NT2/D1 (cell line): ENCODE data around the gene BOC.

Source experiments
- DNase-seq: peaks from one replicate; pipeline ENCODE4 v3.0.0-alpha.2; 2011; ENCODE audit warnings: low read depth, low spot score
- H3K27me3 ChIP-seq: 2 replicates; pipeline ENCODE4 v1.6.0; 2011; ENCODE audit warnings: mild to moderate bottlenecking; ENCODE audit not compliant: insufficient read length, insufficient read depth
- H3K36me3 ChIP-seq: 2 replicates; pipeline ENCODE4 v1.6.1; 2011; ENCODE audit warnings: mild to moderate bottlenecking, low read length, mixed read lengths; ENCODE audit not compliant: insufficient read depth, insufficient read length
- H3K4me1 ChIP-seq: 2 replicates; pipeline ENCODE4 v1.5.1; 2011; ENCODE audit not compliant: insufficient read depth, insufficient read length
- H3K4me3 ChIP-seq: 2 replicates; pipeline ENCODE4 v1.5.1; 2011; ENCODE audit warnings: low read depth; ENCODE audit not compliant: insufficient read length
- H3K9ac ChIP-seq: 2 replicates; pipeline ENCODE4 v1.6.0; 2011; ENCODE audit warnings: low read depth; ENCODE audit not compliant: insufficient read length
- H3K9me3 ChIP-seq: 2 replicates; pipeline ENCODE4 v1.5.1; 2011; ENCODE audit warnings: mild to moderate bottlenecking, low read length; ENCODE audit not compliant: insufficient read depth
- SUZ12 ChIP-seq: IDR thresholded peaks from 2 replicates; pipeline ENCODE4 v1.6.1; 2011; ENCODE audit not compliant: insufficient read length, insufficient read depth; ENCODE audit errors: extremely low read depth
- YY1 ChIP-seq: IDR thresholded peaks from 2 replicates; pipeline ENCODE4 v1.6.1; 2011; ENCODE audit not compliant: insufficient read length, insufficient read depth
- ZNF274 ChIP-seq: IDR thresholded peaks from 2 replicates; pipeline ENCODE4 v1.6.1; 2011; ENCODE audit warnings: mild to moderate bottlenecking, low read depth, low read length

The BOC gene

DNA sequence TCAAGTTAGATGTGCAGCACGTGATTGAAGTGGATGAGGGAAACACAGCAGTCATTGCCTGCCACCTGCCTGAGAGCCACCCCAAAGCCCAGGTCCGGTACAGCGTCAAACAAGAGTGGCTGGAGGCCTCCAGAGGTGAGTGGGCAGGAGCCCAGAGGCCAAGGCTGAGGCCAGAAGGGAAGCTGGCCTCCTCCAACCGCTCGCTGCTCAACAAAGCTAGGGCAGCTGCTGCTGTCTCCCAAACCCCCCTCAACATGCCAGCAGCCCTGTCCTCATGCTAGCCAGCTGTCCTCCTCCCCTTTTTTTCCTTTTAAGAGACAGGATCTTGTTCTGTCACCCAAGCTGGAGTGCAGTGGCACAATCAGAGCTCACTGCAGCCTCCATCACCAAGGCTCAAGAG lies 57.0 kb downstream of the BOC start:
- H3K27me3 ChIP-seq, result no peaks in the 10 kb centered on the region
- DNase-seq, result no peak
- H3K36me3 ChIP-seq, result no peaks in the 10 kb centered on the region

DNA sequence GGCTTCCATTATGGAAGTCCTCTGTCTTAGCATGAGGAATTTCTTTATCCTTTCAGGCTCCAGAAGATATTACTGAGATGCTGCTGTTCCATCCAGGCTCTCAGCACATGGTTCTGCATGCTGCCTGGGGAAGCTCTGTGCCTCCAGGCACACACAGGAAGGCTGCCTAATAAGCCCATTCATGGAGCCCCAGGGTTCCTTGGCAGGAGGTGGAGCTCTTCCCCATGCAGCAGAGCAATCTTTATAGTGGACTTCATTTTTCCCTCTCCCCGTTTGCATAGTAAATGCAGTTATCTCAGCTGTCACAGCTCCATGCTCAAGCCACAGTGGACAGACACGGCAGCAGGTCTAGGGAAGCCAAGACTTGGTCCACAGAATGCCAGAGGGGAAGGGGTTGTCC lies 57.6 kb downstream of the BOC start:
- Histone ChIP-seq H3K9me3 (no peaks in the 10 kb centered on the region), H3K4me3 (no peak overlapping the region), H3K9ac (no peak overlapping the region), H3K36me3 (no peaks in the 10 kb centered on the region), H3K4me1 (peaks cover 27% of the 10 kb centered on the region), H3K27me3 (no peaks in the 10 kb centered on the region)
- no peak for DNase-seq
- TF ChIP-seq YY1 (no peak), ZNF274 (no peak), SUZ12 (no peak)

More for the DNA sequence above, 57.0 kb downstream of the BOC start:
- H3K9me3 ChIP-seq, result no peaks in the 10 kb centered on the region
- TF ChIP-seq ZNF274, result no peak
- TF ChIP-seq YY1, result no peak
- TF ChIP-seq SUZ12, result no peak
- H3K9ac ChIP-seq, result no peak overlapping the region
- H3K4me1 ChIP-seq, result peaks cover 27% of the 10 kb centered on the region
- no peak overlapping the region for H3K4me3 ChIP-seq

DNA sequence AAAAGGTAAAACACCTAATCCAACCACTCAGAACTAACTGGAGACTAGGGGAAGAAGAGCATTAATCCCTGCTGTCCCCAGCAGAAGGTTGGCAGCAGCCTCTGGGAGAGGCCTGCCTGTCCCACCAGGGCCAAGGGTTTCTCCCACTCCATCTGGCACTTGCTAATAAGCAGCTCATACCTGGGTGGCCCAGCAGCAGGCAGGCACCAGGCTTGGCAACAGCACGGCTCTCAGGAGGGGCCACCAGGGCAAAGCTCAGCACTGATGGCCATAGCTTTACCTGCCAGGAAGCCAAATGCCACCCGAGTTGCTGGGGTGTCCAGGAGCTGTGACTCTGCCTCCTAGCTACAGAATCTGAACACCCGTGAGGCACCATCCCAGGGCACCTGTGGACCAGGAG lies 58.3 kb downstream of the BOC start:
- H3K9me3 ChIP-seq, result no peaks in the 10 kb centered on the region
- no peaks in the 10 kb centered on the region for H3K36me3 ChIP-seq
- DNase-seq, result no peak
- no peak overlapping the region for H3K4me3 ChIP-seq
- TF ChIP-seq ZNF274, result no peak
- no peak for TF ChIP-seq SUZ12
- no peak for TF ChIP-seq YY1
- no peaks in the 10 kb centered on the region for H3K27me3 ChIP-seq
- H3K9ac ChIP-seq, result no peak overlapping the region
- H3K4me1 ChIP-seq, result peaks cover 25% of the 10 kb centered on the region

- H3K36me3 ChIP-seq, result no peaks in the 10 kb centered on the region
- no peak overlapping the region for H3K9ac ChIP-seq
- H3K27me3 ChIP-seq, result no peaks in the 10 kb centered on the region
- H3K9me3 ChIP-seq, result no peaks in the 10 kb centered on the region
- H3K4me3 ChIP-seq, result no peak overlapping the region
- TF ChIP-seq YY1, result no peak
- no peak for TF ChIP-seq ZNF274
- no peak for TF ChIP-seq SUZ12
- DNase-seq, result no peak
- H3K4me1 ChIP-seq, result peaks cover 20% of the 10 kb centered on the region
Measured at GRCh38 chr3:113270068-113270467, 58.7 kb downstream of the BOC start.

- Histone ChIP-seq H3K9me3 (no peaks in the 10 kb centered on the region), H3K4me3 (no peak overlapping the region), H3K36me3 (no peaks in the 10 kb centered on the region), H3K9ac (no peak overlapping the region), H3K4me1 (peaks cover 23% of the 10 kb centered on the region), H3K27me3 (no peaks in the 10 kb centered on the region)
- no peak for DNase-seq
- TF ChIP-seq ZNF274, result no peak
- no peak for TF ChIP-seq SUZ12
- TF ChIP-seq YY1, result no peak
Measured at GRCh38 chr3:113270786-113271185, 59.4 kb downstream of the BOC start.

- Histone ChIP-seq H3K9me3 (no peaks in the 10 kb centered on the region), H3K36me3 (no peaks in the 10 kb centered on the region), H3K9ac (no peak overlapping the region), H3K4me1 (peaks cover 23% of the 10 kb centered on the region), H3K4me3 (no peak overlapping the region), H3K27me3 (no peaks in the 10 kb centered on the region)
- no peak for DNase-seq
- TF ChIP-seq ZNF274, result no peak
- no peak for TF ChIP-seq YY1
- no peak for TF ChIP-seq SUZ12
Measured at GRCh38 chr3:113271189-113271588, 59.8 kb downstream of the BOC start.

DNA sequence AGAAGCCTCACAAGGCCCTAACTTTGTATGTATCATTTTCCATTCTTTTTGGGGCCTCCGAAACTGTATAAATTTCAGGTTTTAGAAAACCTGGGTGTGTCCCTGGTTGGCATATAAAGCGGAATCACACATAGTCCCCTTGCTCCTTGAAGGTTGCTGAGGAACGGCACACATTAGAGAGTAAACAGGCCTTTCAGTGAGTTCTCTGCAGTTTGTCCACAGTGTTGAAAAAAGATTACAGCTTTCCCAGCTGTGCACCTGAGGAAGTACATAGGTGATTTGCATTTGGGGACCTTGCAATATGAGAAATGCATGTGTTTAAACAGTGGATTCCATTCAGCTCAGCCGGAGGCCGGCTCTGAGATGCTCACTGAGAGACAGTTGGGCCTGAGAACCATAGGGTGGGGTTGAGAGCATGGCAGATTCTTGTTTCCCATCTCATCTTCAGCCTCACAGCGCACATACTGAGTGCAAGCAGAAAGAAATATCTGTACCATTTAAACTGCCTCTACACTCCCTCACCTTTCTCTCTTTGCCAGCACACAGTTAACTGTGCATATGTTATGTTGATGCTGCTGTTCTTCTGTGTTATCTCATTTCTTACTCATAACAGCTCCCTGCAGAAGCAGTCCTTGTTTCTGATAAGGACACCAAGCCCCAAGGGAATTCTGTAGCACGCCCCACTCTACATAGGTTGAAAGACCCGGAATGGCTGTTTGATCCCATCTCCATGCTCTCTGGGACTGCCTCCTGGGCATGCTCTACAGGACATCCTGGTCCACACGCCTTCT lies 60.4 kb downstream of the BOC start:
- TF ChIP-seq ZNF274 (no peak), YY1 (no peak), SUZ12 (no peak)

GRCh38 chr3:113272385-113272779 lies 61.0 kb downstream of the BOC start:
- Histone ChIP-seq H3K9me3 (no peaks in the 10 kb centered on the region), H3K4me3 (no peak overlapping the region), H3K36me3 (no peaks in the 10 kb centered on the region), H3K27me3 (no peaks in the 10 kb centered on the region), H3K9ac (no peak overlapping the region), H3K4me1 (peaks cover 25% of the 10 kb centered on the region)
- TF ChIP-seq ZNF274, result no peak
- TF ChIP-seq SUZ12, result no peak
- no peak for TF ChIP-seq YY1
- DNase-seq, result no peak

More for the DNA sequence above, 60.4 kb downstream of the BOC start:
- Histone ChIP-seq H3K4me1 (peaks cover 25% of the 10 kb centered on the region), H3K9ac (no peak overlapping the region), H3K27me3 (no peaks in the 10 kb centered on the region), H3K36me3 (no peaks in the 10 kb centered on the region), H3K9me3 (no peaks in the 10 kb centered on the region), H3K4me3 (no peak overlapping the region)
- no peak for DNase-seq
